Keratinocyte (primary cell): Measurements from ENCODE around the gene PDZD2. TPM values are rescaled to one million over a fixed set of nuclear protein-coding genes. Genes with fewer than 3 reads are reported as not detected.

Experiments
- DNase-seq: peaks from one replicate; pipeline ENCODE4 v3.0.0-alpha.2; 2011; ENCODE audit warnings: low read depth, missing footprints, low spot score
- FAIRE-seq: peaks from 2 replicates; lab custom pipeline; 2011; peaks lifted over from hg19 to GRCh38; lab: Jason Lieb, UNC
- H2AFZ ChIP-seq: 2 replicates; pipeline ENCODE4 v1.6.0; 2012; ENCODE audit warnings: low read length, control low read depth, inconsistent platforms; ENCODE audit not compliant: control insufficient read depth
- H3K27ac ChIP-seq: 2 replicates; pipeline ENCODE4 v1.5.1; 2011; ENCODE audit warnings: low read length; ENCODE audit not compliant: control insufficient read depth, insufficient read depth
- H3K27me3 ChIP-seq: 3 replicates; pipeline ENCODE4 v1.6.0; 2011; ENCODE audit warnings: low read length; ENCODE audit not compliant: control insufficient read depth, insufficient read depth; ENCODE audit errors: extremely low read depth
- H3K36me3 ChIP-seq, 2 experiments: 2 replicates in 1 of 2; 3 replicates in 1 of 2; pipeline ENCODE4 v1.5.1; 2011; ENCODE audit warnings: low read length in 2 of 2, mild to moderate bottlenecking in 1 of 2; ENCODE audit not compliant: control insufficient read depth in 2 of 2, insufficient read depth in 2 of 2; ENCODE audit errors: extremely low read depth in 1 of 2
- H3K4me1 ChIP-seq: 3 replicates; pipeline ENCODE4 v1.5.1; 2011; ENCODE audit warnings: low read length; ENCODE audit not compliant: control insufficient read depth, insufficient read depth; ENCODE audit errors: extremely low read depth
- H3K4me2 ChIP-seq: 3 replicates; pipeline ENCODE4 v1.6.0; 2011; ENCODE audit warnings: low read depth, low read length; ENCODE audit not compliant: control insufficient read depth, insufficient read depth; ENCODE audit errors: extremely low read depth
- H3K4me3 ChIP-seq, 3 experiments: fragments of 200-600 bp in 1 of 3; sonication (generic) in 1 of 3; 2 replicates in 2 of 3; 3 replicates in 1 of 3; pipeline ENCODE4 v1.5.1; 2011 to 2016; ENCODE audit warnings: low read length in 3 of 3, mild to moderate bottlenecking in 3 of 3, control low read depth in 2 of 3, inconsistent platforms in 1 of 3, low read depth in 1 of 3, mixed read lengths in 1 of 3, mixed run types in 1 of 3, moderate library complexity in 1 of 3; ENCODE audit not compliant: control insufficient read depth in 2 of 3, insufficient read depth in 2 of 3; ENCODE audit errors: extremely low read depth in 1 of 3
- H3K79me2 ChIP-seq: 2 replicates; pipeline ENCODE4 v1.6.0; 2012; ENCODE audit warnings: low read length; ENCODE audit not compliant: control insufficient read depth, insufficient read depth
- H3K9ac ChIP-seq: 3 replicates; pipeline ENCODE4 v1.6.0; 2011; ENCODE audit warnings: low read length; ENCODE audit not compliant: control insufficient read depth, insufficient read depth; ENCODE audit errors: extremely low read depth
- H3K9me1 ChIP-seq: 3 replicates; pipeline ENCODE4 v1.6.0; 2011; ENCODE audit warnings: low read length; ENCODE audit not compliant: control insufficient read depth, insufficient read depth; ENCODE audit errors: extremely low read depth
- H3K9me3 ChIP-seq: 2 replicates; pipeline ENCODE4 v1.5.1; 2012; ENCODE audit warnings: low read depth, low read length; ENCODE audit not compliant: control insufficient read depth
- H4K20me1 ChIP-seq: 3 replicates; pipeline ENCODE4 v1.6.0; 2011; ENCODE audit warnings: low read length; ENCODE audit not compliant: control insufficient read depth, insufficient read depth; ENCODE audit errors: extremely low read depth
- CTCF ChIP-seq, 3 experiments: IDR thresholded peaks in 1 of 3; conservative IDR thresholded peaks in 1 of 3; optimal IDR thresholded peaks in 1 of 3; 2 replicates in 2 of 3; 3 replicates in 1 of 3; pipeline versions ENCODE3 to v1.5.1; 2011; ENCODE audit warnings: low read length in 3 of 3, mild to moderate bottlenecking in 3 of 3, moderate library complexity in 2 of 3, control low read depth in 1 of 3, inconsistent platforms in 1 of 3; ENCODE audit not compliant: insufficient read depth in 2 of 3; ENCODE audit errors: extremely low read depth in 1 of 3
- EZH2 ChIP-seq: IDR thresholded peaks from one replicate; pipeline ENCODE4 v1.6.1; 2012; ENCODE audit warnings: inconsistent platforms, mild to moderate bottlenecking, low read length, moderate library complexity
- dilution Hi-C: fragments of 300-500 bp; cut with MboI; formaldehyde crosslinking; loops from one replicate; pipeline ENCODE4 v1.7.0; 2020; ENCODE audit warnings: low sequenced_read_pairs; ENCODE audit not compliant: extremely low pct_ligation_motif_present
- polyA plus RNA-seq, 5 experiments: library from polyadenylated mRNA; depleted of rRNA in 3 of 5; stranded (reverse) in 3 of 5; stranded (forward) in 1 of 5; unstranded in 1 of 5; fragments of >200 nt; gene quantifications; 1 replicate in 1 of 5; 2 replicates in 3 of 5; 3 replicates in 1 of 5; pipeline versions ENCODE4 v1.2.1 to v1.2.3, GENCODE V29; 2011 to 2012; ENCODE audit warnings: missing spikeins in 2 of 5, low read depth in 1 of 5, low replicate concordance in 1 of 5

Gene PDZD2
- polyA plus RNA-seq, 1 donor (not counting 4 experiments of a cell fraction or from before 2014, with no cell fraction given), result 7.3 TPM

- FAIRE-seq (peak; percentile 9), DNase-seq (no peak)
- Histone ChIP-seq H3K4me2 (no peak overlapping the region), H3K4me3 (no peak overlapping the region), H3K27me3 (peaks cover 3% of the 10 kb centered on the region), H2AFZ (no peak overlapping the region), H3K27ac (no peak overlapping the region), H3K9ac (no peak overlapping the region), H4K20me1 (no peaks in the 10 kb centered on the region), H3K9me1 (no peaks in the 10 kb centered on the region), H3K36me3 (no peaks in the 10 kb centered on the region), H3K9me3 (no peaks in the 10 kb centered on the region), H3K79me2 (no peaks in the 10 kb centered on the region), H3K4me1 (no peaks in the 10 kb centered on the region)
- dilution Hi-C loops, result no loop called here
- TF ChIP-seq EZH2 (no peak), CTCF (optimal IDR thresholded peaks at IDR 0.05 in 1 of 3, IDR thresholded peaks at IDR 0.05 in 1 of 3, conservative IDR thresholded peaks at IDR 0.05 in 1 of 3; ENCODE audit: extremely low read depth in 1 of 3, insufficient read depth in 2 of 3, low read length in 3 of 3) (no peak)
Observed at GRCh38 chr5:31827867-31828266, 188.9 kb downstream of the PDZD2 start.

GRCh38 chr5:31832966-31833365 lies 194.0 kb downstream of the PDZD2 start:
- H3K79me2 ChIP-seq, result no peaks in the 10 kb centered on the region
- H4K20me1 ChIP-seq, result no peaks in the 10 kb centered on the region
- H3K9me3 ChIP-seq, result no peaks in the 10 kb centered on the region
- no peaks in the 10 kb centered on the region for H3K27me3 ChIP-seq
- no peak overlapping the region for H3K4me3 ChIP-seq
- TF ChIP-seq CTCF (optimal IDR thresholded peaks at IDR 0.05 in 1 of 3, IDR thresholded peaks at IDR 0.05 in 1 of 3, conservative IDR thresholded peaks at IDR 0.05 in 1 of 3; ENCODE audit: extremely low read depth in 1 of 3, insufficient read depth in 2 of 3, low read length in 3 of 3), result no peak
- no peaks in the 10 kb centered on the region for H3K36me3 ChIP-seq
- FAIRE-seq (no peak), DNase-seq (no peak)
- H3K27ac ChIP-seq, result no peak overlapping the region
- dilution Hi-C loops, result no loop called here
- no peak overlapping the region for H2AFZ ChIP-seq
- H3K9ac ChIP-seq, result no peak overlapping the region
- no peaks in the 10 kb centered on the region for H3K4me1 ChIP-seq
- no peaks in the 10 kb centered on the region for H3K9me1 ChIP-seq
- H3K4me2 ChIP-seq, result no peak overlapping the region
